GM12878 (cell line): ENCODE data around the gene NAXE. TPM values are rescaled to one million over a fixed set of nuclear protein-coding genes. Genes with fewer than 3 reads are reported as not detected.

ENCODE experiments used
- CEBPZ ChIP-seq: fragments of 150-350 bp; IDR thresholded peaks from 2 replicates; pipeline ENCODE4 v1.6.1; 2016; ENCODE audit warnings: low read depth, low read length
- CREB1 ChIP-seq: IDR thresholded peaks from 2 replicates; pipeline ENCODE4 v1.6.1; 2012; ENCODE audit warnings: low read depth, mild to moderate bottlenecking, inconsistent platforms
- ESRRA ChIP-seq: IDR thresholded peaks from 2 replicates; pipeline ENCODE4 v1.6.1; 2012; ENCODE audit warnings: mild to moderate bottlenecking, low read length, improper control_type of control experiment
- IKZF1 ChIP-seq: fragments of 450-650 bp; conservative IDR thresholded peaks from 2 replicates; pipeline ENCODE4 v1.6.1; 2017; ENCODE audit warnings: antibody characterized with exemption, mild to moderate bottlenecking
- IRF3 ChIP-seq: fragments of 450-650 bp; IDR thresholded peaks from 2 replicates; pipeline ENCODE4 v1.6.1; 2014; ENCODE audit warnings: mild to moderate bottlenecking
- MEF2A ChIP-seq: IDR thresholded peaks from 2 replicates; pipeline ENCODE4 v1.6.1; 2011; ENCODE audit warnings: low read depth, mild to moderate bottlenecking, low read length, moderate library complexity; ENCODE audit not compliant: insufficient read depth
- MYB ChIP-seq: fragments of 150-350 bp; IDR thresholded peaks from 2 replicates; pipeline ENCODE4 v1.6.1; 2014; ENCODE audit warnings: mild to moderate bottlenecking, low read depth, low read length, borderline replicate concordance
- NBN ChIP-seq: fragments of 450-650 bp; IDR thresholded peaks from 2 replicates; pipeline ENCODE4 v1.6.1; 2016
- SMAD1 ChIP-seq: fragments of 450-650 bp; IDR thresholded peaks from 2 replicates; pipeline ENCODE4 v1.6.1; 2018; ENCODE audit warnings: mild to moderate bottlenecking, low read depth; ENCODE audit not compliant: partially characterized antibody
- SMARCA5 ChIP-seq: fragments of 450-650 bp; IDR thresholded peaks from 2 replicates; pipeline ENCODE4 v1.6.1; 2017; ENCODE audit warnings: mild to moderate bottlenecking
- SREBF1 ChIP-seq: IDR thresholded peaks from 2 replicates; pipeline ENCODE4 v1.6.1; 2012; ENCODE audit warnings: mild to moderate bottlenecking, low read length
- polyA plus RNA-seq, 11 experiments: library from polyadenylated mRNA; depleted of rRNA in 4 of 11; unstranded in 6 of 11; stranded (reverse) in 5 of 11; fragments of >200 nt; fragmentation: Nextera tagmentation in 4 of 11; fragmentation: Illumina TruSeq in 1 of 11; extraction: Ambion mirVana in 4 of 11; extraction: Trizol in 1 of 11; gene quantifications; 1 replicate in 1 of 11; 2 replicates in 10 of 11; pipeline versions ENCODE4 v1.2.1 to v1.2.3, GENCODE V29; 2011 to 2016; ENCODE audit warnings: inconsistent platforms in 2 of 11, missing spikeins in 2 of 11, low read depth in 1 of 11
- total RNA-seq, 4 experiments: library from RNA; depleted of rRNA in 3 of 4; stranded (reverse); fragments of >200 nt in 3 of 4; fragmentation: Illumina TruSeq in 1 of 4; extraction: Trizol in 1 of 4; gene quantifications; 2 replicates each; pipeline versions ENCODE4 v1.2.1 to v1.2.3, GENCODE V29; 2013 to 2021
- TF ChIP-seq, protein P1 (sequence below): fragments of 450-650 bp; IDR thresholded peaks from 2 replicates; pipeline ENCODE4 v1.6.1; 2017; ENCODE audit warnings: antibody characterized with exemption, mild to moderate bottlenecking, moderate library complexity
- TF ChIP-seq, protein P2 (sequence below): fragments of 450-650 bp; IDR thresholded peaks from 2 replicates; pipeline ENCODE4 v1.6.1; 2017; ENCODE audit warnings: mild to moderate bottlenecking, moderate library complexity
- TF ChIP-seq, protein P3 (sequence below): IDR thresholded peaks from 2 replicates; pipeline ENCODE4 v1.6.1; 2012; ENCODE audit warnings: mild to moderate bottlenecking, low read depth, low read length

Gene NAXE
- total and polyA plus RNA-seq, 10 of the 15 experiments (the other 5 are each of a cell fraction or from before 2014, with no cell fraction given): 17.8 to 93.3 (median 68.8) TPM

- TF ChIP-seq SMAD1 (no peak), SMARCA5 (no peak), CREB1 (no peak), CEBPZ (0 out of 2 replicates have a peak, but pooled peaks have one; percentile 11), MEF2A (no peak), IRF3 (no peak), NBN (no peak; the same call in 1 of the 2 replicates), SREBF1 (no peak), MYB (no peak), IKZF1 (peak; percentile 56), ESRRA (no peak)
- TF ChIP-seq, protein P1, sequence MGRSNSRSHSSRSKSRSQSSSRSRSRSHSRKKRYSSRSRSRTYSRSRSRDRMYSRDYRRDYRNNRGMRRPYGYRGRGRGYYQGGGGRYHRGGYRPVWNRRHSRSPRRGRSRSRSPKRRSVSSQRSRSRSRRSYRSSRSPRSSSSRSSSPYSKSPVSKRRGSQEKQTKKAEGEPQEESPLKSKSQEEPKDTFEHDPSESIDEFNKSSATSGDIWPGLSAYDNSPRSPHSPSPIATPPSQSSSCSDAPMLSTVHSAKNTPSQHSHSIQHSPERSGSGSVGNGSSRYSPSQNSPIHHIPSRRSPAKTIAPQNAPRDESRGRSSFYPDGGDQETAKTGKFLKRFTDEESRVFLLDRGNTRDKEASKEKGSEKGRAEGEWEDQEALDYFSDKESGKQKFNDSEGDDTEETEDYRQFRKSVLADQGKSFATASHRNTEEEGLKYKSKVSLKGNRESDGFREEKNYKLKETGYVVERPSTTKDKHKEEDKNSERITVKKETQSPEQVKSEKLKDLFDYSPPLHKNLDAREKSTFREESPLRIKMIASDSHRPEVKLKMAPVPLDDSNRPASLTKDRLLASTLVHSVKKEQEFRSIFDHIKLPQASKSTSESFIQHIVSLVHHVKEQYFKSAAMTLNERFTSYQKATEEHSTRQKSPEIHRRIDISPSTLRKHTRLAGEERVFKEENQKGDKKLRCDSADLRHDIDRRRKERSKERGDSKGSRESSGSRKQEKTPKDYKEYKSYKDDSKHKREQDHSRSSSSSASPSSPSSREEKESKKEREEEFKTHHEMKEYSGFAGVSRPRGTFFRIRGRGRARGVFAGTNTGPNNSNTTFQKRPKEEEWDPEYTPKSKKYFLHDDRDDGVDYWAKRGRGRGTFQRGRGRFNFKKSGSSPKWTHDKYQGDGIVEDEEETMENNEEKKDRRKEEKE: no peak
- TF ChIP-seq, protein P2, sequence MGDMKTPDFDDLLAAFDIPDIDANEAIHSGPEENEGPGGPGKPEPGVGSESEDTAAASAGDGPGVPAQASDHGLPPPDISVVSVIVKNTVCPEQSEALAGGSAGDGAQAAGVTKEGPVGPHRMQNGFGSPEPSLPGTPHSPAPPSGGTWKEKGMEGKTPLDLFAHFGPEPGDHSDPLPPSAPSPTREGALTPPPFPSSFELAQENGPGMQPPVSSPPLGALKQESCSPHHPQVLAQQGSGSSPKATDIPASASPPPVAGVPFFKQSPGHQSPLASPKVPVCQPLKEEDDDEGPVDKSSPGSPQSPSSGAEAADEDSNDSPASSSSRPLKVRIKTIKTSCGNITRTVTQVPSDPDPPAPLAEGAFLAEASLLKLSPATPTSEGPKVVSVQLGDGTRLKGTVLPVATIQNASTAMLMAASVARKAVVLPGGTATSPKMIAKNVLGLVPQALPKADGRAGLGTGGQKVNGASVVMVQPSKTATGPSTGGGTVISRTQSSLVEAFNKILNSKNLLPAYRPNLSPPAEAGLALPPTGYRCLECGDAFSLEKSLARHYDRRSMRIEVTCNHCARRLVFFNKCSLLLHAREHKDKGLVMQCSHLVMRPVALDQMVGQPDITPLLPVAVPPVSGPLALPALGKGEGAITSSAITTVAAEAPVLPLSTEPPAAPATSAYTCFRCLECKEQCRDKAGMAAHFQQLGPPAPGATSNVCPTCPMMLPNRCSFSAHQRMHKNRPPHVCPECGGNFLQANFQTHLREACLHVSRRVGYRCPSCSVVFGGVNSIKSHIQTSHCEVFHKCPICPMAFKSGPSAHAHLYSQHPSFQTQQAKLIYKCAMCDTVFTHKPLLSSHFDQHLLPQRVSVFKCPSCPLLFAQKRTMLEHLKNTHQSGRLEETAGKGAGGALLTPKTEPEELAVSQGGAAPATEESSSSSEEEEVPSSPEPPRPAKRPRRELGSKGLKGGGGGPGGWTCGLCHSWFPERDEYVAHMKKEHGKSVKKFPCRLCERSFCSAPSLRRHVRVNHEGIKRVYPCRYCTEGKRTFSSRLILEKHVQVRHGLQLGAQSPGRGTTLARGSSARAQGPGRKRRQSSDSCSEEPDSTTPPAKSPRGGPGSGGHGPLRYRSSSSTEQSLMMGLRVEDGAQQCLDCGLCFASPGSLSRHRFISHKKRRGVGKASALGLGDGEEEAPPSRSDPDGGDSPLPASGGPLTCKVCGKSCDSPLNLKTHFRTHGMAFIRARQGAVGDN: peak; percentile 51
- TF ChIP-seq, protein P3, sequence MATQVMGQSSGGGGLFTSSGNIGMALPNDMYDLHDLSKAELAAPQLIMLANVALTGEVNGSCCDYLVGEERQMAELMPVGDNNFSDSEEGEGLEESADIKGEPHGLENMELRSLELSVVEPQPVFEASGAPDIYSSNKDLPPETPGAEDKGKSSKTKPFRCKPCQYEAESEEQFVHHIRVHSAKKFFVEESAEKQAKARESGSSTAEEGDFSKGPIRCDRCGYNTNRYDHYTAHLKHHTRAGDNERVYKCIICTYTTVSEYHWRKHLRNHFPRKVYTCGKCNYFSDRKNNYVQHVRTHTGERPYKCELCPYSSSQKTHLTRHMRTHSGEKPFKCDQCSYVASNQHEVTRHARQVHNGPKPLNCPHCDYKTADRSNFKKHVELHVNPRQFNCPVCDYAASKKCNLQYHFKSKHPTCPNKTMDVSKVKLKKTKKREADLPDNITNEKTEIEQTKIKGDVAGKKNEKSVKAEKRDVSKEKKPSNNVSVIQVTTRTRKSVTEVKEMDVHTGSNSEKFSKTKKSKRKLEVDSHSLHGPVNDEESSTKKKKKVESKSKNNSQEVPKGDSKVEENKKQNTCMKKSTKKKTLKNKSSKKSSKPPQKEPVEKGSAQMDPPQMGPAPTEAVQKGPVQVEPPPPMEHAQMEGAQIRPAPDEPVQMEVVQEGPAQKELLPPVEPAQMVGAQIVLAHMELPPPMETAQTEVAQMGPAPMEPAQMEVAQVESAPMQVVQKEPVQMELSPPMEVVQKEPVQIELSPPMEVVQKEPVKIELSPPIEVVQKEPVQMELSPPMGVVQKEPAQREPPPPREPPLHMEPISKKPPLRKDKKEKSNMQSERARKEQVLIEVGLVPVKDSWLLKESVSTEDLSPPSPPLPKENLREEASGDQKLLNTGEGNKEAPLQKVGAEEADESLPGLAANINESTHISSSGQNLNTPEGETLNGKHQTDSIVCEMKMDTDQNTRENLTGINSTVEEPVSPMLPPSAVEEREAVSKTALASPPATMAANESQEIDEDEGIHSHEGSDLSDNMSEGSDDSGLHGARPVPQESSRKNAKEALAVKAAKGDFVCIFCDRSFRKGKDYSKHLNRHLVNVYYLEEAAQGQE: no peak
Measured at GRCh38 chr1:156591432-156592157, at the start of gene NAXE (continued).
